ENCODE measurements around the gene SUPT3H.
"Not testable (repeated sequence)": the region's sequence is repeated elsewhere in the genome, so short reads cannot be mapped to it uniquely, and the experiment has no call there.

Gene SUPT3H

DNA sequence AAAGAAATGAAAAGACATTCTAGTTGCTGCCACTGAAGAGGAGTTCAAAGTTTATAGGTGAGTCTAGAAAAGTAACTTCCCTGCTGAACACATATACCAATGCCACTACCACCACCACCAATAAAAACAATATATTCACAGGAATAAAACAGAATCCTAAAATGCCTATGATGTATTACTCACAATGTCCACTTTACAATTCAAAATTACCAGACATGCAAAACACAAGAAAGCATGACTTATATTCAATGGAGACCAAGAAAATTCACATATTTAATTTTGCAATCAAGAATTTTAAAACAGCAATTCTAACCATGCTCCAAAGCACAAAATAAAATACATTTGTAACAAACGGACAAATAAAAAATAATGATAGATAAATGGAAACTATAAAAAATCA lies 434.9 kb downstream of the SUPT3H start:
- DNase-seq = no peak

DNA sequence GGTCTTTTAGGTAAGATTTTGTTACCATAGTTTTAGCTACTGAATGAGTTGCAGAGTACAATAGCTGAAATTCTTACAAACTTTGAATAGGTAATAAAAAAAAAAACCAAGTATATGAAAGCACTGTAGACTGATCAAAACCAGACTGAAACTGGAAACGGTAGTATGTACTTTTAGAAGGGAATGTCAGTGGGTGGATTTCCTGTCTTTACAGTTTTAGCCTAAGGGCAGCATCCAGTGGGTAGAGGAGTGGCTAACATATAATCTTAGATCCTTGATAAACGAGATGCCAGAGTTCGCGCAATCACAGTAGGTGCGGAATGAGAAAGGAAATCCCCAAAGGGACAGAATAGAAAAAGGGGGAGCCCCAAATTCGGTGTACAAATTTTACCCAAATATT lies 435.5 kb downstream of the SUPT3H start:
- DNase-seq = no peak

DNA sequence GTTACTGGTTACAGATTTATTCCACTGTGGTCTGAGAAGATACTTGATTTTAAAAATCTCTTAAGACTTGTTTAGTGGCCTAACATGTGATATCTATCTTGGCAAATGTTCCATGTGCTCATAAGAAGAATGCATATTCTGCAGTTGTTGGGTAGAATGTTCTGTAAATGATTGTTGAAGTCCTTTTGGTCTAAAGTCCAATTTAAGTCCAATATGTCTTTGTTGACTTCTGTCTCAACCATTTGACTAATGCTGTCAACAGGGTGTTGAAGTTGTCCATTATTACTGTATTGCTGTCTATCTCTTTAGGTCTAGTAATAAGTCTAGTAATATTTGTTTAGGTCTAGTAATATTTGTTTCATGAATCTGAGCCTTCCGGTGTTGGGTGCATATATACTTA lies 437.4 kb downstream of the SUPT3H start:
- DNase-seq = no peak

DNA sequence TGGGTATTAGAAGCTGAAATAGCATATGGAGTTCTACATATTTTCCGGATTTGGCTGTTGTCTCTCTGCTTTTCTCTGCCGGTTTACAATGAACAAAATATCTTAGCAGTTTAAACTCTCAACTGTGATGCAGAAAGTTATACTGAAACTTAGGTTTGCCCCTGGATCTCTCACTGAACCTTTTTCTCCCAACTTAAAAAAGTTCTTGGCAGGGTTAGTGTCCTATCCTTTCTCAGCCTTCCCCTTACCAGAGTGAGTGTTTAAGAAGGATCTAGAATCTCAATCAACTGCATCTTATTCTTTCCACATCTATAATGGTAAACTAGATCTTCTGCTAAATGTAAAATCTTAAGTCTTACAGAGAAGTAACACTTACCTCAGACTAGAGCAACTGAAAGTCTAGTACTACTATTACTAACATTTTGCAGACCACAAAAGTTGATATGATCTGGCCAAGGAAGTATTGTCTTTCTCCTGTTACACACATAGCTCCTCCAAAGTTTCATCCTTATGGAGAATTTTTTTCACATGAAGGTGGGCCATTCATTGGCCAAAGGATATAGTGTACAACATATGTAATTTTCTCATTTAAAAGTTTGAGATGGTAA lies 441.9 kb downstream of the SUPT3H start:
- peak in 1 of 5 experiments; percentile 69 for DNase-seq

GRCh38 chr6:44933108-44933507 lies 444.6 kb downstream of the SUPT3H start:
- DNase-seq = peak in 2 of 5 experiments; percentile 35 to 84

GRCh38 chr6:44932651-44933091 lies 445.1 kb downstream of the SUPT3H start:
- DNase-seq = peak in 3 of 5 experiments; percentile 49 to 78 (median 58)

DNA sequence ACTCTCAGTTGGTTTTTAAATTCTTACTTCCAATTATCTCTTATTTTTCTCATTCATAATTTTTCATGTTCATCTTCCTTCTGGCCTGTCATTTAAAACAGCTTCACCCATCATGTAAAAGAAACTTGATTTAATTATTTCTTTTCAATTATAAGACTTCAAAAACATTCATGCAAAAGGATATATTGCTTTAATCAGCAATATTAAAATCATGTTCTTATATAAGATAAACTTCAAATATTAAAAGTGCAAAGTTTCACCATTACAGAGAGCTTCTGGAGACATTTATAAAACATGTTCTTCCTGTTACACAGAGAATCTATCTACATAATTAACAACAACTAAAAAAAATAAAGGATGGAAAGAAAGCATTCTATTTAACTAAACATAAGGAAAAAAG lies 446.3 kb downstream of the SUPT3H start:
- no peak for DNase-seq

- DNase-seq = no peak
Measured at GRCh38 chr6:44926556-44926955, 451.2 kb downstream of the SUPT3H start.

DNA sequence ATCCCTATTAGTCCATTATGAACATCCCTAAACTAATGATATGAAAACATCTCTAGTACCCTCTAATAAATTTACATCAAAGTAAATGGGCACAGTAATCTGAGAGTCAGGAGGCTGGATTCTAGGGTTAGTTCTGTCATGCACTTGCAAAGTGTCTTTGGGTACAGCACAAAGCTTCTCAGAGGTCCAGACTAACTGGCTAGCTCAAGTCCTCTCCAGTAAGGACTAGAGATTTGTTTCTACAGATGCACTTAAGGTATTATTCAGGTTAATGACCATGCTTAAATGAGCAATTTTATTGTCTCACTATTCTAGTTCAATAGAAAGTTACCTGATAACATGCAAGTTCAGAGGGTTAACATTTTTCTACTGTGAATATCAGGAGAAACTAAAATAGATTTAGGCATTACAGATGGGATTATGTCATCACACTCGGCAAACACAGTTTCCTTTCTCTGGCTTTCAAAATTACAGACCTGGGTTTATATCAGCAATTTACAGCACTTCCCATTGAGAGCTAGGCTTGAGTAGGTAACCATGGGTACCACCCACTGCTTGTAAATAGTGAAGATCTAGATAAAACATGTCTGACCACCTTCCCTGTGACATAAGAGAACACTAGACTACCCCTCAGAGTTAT lies 452.5 kb downstream of the SUPT3H start:
- peak in 3 of 5 experiments; percentile 14 to 75 (median 59) for DNase-seq

DNA sequence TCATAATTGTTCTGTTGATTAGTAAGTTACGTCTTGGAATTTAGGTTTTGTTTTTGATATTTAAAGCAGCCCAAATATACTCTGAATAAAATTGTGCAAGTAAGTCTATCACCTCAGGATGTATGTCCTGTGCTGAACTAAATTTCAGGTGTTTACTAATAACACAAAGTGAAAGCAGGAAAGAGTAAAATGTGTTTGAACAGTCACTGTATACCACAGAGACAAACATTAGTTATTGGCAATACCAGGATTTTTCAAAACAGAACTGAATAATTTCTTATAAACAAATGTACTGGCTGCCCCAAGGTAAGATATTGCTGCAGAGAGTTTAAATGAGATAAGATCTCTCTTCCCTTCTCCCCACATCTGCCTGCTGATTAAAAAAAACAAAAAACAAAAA lies 454.3 kb downstream of the SUPT3H start:
- peak in 2 of 5 experiments; percentile 28 to 55 for DNase-seq

- no peak for DNase-seq
Measured at GRCh38 chr6:44921798-44922197, 455.9 kb downstream of the SUPT3H start.

DNA sequence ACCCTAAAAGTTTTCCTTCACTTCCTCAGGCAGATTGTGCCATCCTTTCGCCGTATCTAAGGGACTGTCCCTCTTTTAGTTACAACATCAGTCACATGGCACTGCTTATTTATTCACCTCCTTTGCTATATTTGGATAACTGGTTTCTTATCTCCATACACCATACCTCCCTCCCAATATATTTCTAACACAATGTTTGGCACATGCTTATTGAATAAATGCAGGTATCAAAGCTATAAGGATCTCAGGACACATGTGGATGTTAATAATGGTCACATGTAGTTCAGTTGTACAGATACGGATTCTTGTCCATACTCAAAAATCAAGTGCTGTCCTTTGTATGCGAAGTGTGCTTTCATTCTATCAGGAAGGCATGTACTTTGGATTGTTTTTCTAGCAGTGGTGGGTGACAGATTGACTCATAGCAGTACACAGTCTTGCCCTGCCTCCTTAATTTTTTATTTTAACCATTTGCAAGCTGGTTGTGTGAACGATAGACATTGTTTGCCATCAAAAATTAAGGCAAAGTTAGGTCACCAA lies 456.7 kb downstream of the SUPT3H start:
- no peak for DNase-seq

GRCh38 chr6:44918671-44919296 lies 458.9 kb downstream of the SUPT3H start:
- DNase-seq = no peak

DNA sequence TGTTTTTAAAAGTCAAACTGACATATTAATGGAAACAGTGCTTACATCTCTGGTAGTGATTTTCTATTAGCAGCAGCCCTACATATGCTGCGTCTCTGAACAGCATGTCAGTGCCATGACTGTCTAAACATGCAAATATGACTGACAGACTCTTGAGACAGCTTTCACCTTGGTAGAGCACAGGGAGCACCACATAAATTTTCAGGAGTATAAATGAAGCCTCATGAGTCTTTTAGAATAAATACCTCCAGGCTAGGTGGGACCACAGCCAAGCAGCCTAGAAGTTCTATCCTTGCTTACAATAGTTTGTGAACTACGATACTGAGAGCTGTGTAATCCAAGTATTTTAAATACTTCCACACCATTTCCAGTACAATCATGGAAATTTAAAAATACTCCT lies 460.3 kb downstream of the SUPT3H start:
- no peak for DNase-seq

DNA sequence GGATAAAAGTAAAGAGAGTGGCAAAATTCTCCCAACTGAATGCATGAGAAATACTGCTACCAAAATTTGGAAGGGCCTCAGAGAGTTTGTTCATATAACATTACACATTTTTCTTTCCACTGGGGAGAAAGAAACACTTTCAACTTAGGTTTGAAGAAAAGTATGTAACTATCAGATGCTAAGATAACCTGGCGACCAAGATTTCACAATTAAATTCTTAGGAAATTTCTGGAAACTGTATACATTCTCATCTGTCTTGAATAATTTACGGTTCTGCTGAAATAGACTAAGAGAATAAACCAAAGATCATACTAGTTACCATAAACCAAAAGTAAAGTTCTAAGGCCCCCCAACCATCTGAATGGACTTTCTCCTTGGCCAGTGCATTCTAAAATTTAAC lies 462.6 kb downstream of the SUPT3H start:
- DNase-seq = no peak

DNA sequence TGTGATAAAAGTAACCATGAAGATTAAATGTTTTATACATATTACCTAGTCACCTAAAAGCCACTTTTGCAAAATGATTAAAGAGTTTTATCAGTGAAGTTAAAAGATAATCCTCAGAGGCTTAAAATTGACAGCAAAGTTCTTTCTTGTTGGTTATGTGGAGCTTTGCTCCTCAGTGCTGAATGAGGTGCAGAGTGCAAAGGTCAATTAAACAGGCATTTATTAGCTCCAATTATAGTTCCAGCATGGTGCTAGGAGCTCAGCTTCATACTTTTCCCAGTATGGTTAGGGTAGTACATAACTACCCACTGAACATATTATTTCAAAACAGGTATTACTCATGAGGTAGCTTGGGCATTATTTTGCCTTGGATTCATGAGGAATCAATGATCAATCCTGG lies 463.6 kb downstream of the SUPT3H start:
- no peak for DNase-seq

DNA sequence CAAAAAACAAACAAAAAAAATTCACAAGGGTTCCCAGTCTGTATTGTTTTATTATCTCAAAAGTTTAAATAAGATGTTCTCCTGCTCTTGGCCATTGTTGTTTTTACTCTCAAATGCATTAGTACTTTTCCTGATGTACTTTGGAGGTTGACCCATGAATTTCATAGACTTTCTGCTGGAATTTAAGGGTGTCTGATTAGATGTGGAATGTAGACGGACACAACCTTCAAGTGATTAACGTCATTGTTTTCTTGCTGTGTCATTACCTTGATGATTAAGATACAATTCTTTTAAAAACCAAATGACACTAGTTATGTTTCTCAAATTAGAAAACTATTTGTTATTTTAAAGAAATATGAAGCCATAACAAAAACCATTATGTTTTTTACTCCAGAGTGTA lies 471.0 kb downstream of the SUPT3H start:
- no peak for DNase-seq

DNA sequence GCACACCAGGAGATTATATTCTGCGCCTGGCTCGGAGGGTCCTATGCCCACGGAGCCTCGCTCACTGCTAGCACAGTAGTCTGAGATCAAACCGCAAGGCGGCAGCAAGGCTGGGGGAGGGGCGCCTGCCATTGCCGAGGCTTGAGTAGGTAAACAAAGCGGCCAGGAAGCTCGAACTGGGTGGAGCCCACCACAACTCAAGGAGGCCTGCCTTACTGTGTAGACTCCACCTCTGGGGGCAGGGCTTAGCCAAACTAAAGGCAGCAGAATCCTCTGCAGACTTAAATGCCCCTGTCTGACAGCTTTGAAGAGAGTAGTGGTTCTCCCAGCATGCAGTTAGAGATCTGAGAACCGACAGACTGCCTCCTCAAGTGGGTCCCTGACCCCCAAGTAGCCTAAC lies 477.4 kb downstream of the SUPT3H start:
- DNase-seq = peak in 1 of 5 experiments; percentile 6

DNA sequence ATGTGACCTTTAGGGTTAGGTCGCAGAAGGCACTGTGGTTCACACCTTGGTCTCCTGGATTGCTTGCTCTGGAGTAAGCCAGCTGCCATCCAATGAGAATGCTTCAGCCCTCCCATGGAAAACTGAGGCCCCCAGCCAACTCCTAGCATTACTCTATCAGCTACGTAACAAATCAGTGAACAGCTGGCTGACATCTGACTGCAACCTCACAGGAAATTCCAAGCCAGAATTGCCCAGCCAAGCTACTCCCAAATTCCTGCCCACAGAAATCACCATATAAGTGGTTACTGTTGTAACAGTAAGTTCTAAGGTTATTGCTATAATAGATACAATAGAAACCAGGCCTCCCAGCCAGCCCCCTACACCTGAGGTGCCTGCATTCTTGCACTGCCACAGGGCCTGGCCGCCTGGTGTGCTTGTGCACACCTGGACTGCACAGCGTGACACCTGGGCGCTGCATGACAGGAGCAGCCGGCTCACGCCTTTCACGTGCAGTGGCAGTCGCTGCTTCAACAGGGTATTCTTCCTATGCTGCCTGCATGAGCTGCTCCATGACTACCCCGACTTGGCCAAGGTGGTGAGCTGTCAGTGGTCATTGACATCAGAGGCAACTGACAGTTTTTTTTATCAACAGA lies 479.3 kb downstream of the SUPT3H start:
- DNase-seq = no peak

GRCh38 chr6:44897316-44897715 lies 480.4 kb downstream of the SUPT3H start:
- no peak for DNase-seq

DNA sequence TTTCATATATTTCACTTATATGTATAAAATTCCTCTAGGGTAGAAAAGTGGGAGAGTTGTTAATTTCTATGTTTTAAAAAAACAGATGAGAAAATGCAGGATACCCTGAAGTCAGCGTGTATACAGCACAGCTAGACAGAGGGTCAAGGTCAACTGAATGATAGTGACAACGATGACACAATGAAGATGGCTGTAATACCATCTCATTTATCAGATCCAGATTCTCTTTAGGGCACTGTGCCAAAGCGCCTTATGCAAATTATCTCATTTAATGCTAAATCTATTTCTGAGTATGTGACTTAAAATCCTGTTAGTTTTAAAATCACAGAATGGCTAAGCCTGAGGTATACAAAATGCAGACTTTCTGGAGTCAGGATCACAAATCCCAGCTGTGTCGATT lies 481.0 kb downstream of the SUPT3H start:
- DNase-seq = no peak

- DNase-seq = no peak
Measured at GRCh38 chr6:44892579-44892978, 485.2 kb downstream of the SUPT3H start.

DNA sequence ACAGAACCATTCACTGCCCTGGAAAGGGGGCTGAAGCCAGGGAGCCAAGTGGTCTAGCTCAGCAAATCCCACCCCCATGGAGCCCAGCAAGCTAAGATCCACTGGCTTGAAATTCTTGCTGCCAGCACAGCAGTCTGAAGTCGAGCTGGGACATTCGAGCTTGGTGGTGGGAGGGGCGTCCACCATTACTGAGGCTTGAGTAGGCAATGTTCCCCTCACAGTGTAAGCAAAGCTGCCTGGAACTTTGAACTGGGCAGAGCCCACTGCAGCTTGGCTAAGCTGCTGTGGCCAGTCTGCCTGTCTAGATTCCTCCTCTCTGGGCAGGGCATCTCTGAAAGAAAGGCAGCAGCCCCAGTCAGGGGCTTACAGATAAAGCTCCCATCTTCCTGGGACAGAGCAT lies 498.7 kb downstream of the SUPT3H start:
- DNase-seq = not testable (repeated sequence)
